ENCODE data around the gene TRAF3IP1.
"Not testable (repeated sequence)": the region's sequence is repeated elsewhere in the genome, so short reads cannot be mapped to it uniquely, and the experiment has no call there.

The TRAF3IP1 gene

DNA sequence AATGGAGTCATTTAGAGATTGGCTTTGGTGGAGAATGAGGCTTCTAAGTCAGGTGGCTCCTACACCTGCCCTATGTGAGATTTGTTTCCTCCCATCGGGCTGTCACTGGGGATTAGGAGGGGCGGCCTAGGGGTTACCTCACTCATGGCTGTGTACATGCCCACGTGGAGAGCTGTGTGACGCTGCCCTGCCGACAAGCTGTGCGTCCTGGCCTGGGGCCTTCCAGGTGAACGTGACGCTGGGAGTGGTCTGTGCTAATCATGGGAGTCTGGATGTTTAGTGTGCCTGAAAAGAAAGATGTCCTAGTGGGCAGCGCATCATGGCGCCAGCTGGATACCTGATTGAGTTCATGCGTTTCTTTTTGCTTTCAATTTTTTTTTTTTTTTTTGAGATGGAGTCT, 120.4 kb downstream of the TRAF3IP1 start:
- Histone ChIP-seq H3K4me1 (ENCODE audit: insufficient read depth, low read length) (no peaks in the 10 kb centered on the region; the same call in 1 of the 2 replicates), H3K4me3 (ENCODE audit: low read length) (no peak overlapping the region), H3K36me3 (ENCODE audit: insufficient read depth, low read depth, low read length) (peaks cover 65% of the 10 kb centered on the region), H3K9ac (ENCODE audit: low read depth, low read length) (no peak overlapping the region), H3K9me3 (ENCODE audit: insufficient read depth, low read depth, low read length) (no peaks in the 10 kb centered on the region), H3K27me3 (ENCODE audit: insufficient read depth, low read length) (no peaks in the 10 kb centered on the region), H3K27ac (ENCODE audit: low read length) (no peak overlapping the region)

DNA sequence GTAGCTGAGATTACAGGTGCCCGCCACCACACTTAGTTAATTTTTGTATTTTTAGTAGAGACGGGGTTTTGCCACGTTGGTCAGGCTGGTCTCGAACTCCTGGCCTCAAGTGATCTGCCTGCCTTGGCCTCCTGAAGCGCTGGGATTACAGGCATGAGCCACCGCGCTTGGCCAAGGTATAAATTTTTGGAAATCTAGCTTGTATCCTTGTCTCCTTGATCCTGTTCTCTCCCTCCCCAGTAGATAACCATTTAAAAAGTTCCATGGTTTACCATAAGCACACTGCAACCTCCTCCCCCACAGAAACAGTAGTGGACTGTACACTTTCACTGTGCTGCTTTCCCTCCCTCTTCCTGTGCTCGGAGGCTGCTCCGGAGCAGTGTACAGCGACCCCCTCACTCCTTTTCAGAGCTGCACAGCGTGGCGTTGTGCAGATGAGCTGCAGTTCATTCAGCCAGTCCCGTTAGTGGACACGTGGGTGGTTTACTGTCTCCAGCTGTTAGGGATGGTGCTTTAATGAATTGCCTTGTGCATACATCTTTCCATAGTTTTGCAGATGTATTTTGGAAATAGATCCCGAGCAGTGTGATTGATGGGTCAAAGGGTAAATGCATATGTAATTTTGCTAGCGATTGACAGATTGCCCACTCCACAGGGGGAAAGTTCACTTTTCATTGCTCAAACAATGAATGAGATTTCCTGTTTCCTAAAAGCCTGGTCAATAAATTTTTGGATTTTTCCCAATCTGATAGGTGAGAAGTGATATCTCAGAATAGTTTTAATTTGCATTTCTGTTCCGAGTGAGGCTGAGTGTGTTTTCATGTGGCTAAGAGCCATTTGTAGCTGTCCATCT, 121.2 kb downstream of the TRAF3IP1 start:
- Histone ChIP-seq H3K27me3 (ENCODE audit: insufficient read depth, low read length) (no peaks in the 10 kb centered on the region), H3K9ac (ENCODE audit: low read depth, low read length) (no peak overlapping the region), H3K36me3 (ENCODE audit: insufficient read depth, low read depth, low read length) (peaks cover 65% of the 10 kb centered on the region), H3K27ac (ENCODE audit: low read length) (no peak overlapping the region), H3K4me3 (ENCODE audit: low read length) (no peak overlapping the region), H3K4me1 (ENCODE audit: insufficient read depth, low read length) (no peaks in the 10 kb centered on the region; the same call in 1 of the 2 replicates), H3K9me3 (ENCODE audit: insufficient read depth, low read depth, low read length) (no peaks in the 10 kb centered on the region)

DNA sequence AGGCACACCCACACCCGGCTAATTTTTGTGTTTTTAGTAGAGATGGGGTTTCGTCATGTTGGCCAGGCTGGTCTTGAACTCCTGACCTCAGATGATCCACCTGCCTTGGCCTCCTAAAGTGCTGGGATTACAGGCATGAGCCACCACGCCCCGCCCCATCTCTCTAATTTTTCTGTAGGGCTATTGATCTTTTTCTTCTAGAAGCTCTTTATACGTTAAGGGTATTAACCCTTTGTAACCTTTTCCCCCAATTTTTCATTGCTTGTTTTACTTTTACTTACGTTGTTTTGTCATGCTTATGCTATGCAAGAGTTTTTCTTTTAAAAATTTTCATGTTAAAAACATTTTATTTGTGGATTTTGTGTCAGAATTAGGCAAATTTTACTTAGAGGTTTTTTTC, 121.9 kb downstream of the TRAF3IP1 start:
- H3K36me3 ChIP-seq (ENCODE audit: insufficient read depth, low read depth, low read length): peaks cover 66% of the 10 kb centered on the region
- H3K9ac ChIP-seq (ENCODE audit: low read depth, low read length); H3K4me1 ChIP-seq (ENCODE audit: insufficient read depth, low read length); H3K4me3 ChIP-seq (ENCODE audit: low read length); H3K27ac ChIP-seq (ENCODE audit: low read length); H3K9me3 ChIP-seq (ENCODE audit: insufficient read depth, low read depth, low read length); H3K27me3 ChIP-seq (ENCODE audit: insufficient read depth, low read length): not testable (repeated sequence)

DNA sequence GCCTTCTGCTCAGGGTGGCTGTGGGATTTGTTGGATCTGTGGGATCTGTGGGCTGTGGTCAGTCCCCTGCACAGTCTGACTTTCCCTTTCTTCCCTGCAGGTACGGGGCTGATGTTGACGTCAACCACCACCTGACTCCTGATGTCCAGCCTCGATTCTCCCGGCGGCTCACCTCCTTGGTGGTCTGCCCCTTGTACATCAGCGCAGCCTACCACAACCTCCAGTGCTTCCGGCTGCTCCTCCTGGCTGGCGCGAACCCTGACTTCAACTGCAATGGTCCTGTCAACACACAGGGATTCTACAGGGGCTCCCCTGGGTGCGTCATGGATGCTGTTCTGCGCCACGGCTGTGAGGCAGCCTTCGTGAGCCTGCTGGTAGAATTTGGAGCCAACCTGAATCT, 123.9 kb downstream of the TRAF3IP1 start:
- Histone ChIP-seq H3K27ac (ENCODE audit: low read length) (no peak overlapping the region), H3K27me3 (ENCODE audit: insufficient read depth, low read length) (no peaks in the 10 kb centered on the region), H3K9me3 (ENCODE audit: insufficient read depth, low read depth, low read length) (no peaks in the 10 kb centered on the region), H3K36me3 (ENCODE audit: insufficient read depth, low read depth, low read length) (peaks cover 68% of the 10 kb centered on the region), H3K9ac (ENCODE audit: low read depth, low read length) (no peak overlapping the region), H3K4me3 (ENCODE audit: low read length) (no peak overlapping the region), H3K4me1 (ENCODE audit: insufficient read depth, low read length) (no peaks in the 10 kb centered on the region; the same call in 1 of the 2 replicates)

DNA sequence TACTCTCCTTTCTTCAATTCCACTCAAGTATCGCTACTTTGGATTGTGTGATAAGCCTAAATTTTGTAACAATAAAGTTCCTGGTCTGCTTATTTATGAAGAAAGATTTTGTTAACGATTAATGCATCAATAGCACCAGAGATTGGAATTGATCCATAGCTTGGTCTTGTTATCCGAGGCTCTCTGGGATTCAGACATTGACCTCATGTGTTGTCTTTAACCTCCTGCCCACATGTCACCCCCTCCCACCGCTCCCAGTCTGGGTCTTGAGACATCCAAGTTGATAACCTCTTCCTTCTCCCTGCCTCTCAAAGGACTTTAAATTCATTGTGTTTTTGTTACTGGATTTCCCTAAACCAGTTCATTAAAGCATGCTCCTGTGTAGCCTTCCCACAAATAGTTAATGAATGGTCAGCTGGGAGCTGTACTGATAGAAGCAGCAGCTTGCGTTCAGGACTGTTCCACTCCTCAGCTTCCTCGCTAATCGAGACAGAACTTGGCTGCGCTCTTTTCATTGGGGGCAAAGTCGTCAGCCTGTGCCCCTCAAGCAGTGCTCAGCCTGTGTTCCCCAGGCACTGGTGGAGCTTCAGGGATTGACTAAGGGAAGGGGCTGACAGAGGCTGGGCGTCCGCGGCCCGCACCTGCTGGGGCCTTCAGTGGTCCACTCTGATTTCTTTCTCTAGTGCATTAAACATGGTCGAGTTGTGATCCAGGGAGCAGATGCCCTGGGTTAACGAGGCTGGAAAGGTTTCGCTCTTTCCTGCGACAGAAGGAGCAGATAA, 125.3 kb downstream of the TRAF3IP1 start:
- Histone ChIP-seq H3K4me1 (ENCODE audit: insufficient read depth, low read length) (no peaks in the 10 kb centered on the region; the same call in 1 of the 2 replicates), H3K4me3 (ENCODE audit: low read length) (no peak overlapping the region), H3K27me3 (ENCODE audit: insufficient read depth, low read length) (no peaks in the 10 kb centered on the region), H3K9ac (ENCODE audit: low read depth, low read length) (no peak overlapping the region), H3K27ac (ENCODE audit: low read length) (no peak overlapping the region), H3K9me3 (ENCODE audit: insufficient read depth, low read depth, low read length) (no peaks in the 10 kb centered on the region), H3K36me3 (ENCODE audit: insufficient read depth, low read depth, low read length) (peaks cover 68% of the 10 kb centered on the region)

DNA sequence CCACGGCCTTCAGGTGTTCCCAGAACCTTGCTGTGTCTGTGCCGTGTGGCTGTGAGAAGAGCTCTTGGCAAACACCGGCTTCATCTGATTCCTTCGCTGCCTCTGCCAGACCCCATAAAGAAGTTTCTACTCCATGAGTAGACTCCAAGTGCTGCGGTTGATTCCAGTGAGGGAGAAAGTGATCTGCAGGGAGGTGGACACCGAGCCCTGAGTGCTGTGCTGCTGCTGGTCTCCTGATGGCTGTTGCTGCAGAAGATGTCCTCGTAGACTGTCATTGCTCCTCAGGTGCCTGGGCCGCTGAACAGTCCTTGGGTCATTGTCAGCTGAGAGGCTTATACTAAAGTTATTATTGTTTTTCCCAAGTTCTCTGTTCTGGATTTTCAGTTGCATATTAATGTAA, 126.1 kb downstream of the TRAF3IP1 start:
- no peaks in the 10 kb centered on the region for H3K27me3 ChIP-seq (ENCODE audit: insufficient read depth, low read length)
- peaks cover 75% of the 10 kb centered on the region for H3K36me3 ChIP-seq (ENCODE audit: insufficient read depth, low read depth, low read length)
- H3K27ac ChIP-seq (ENCODE audit: low read length): no peak overlapping the region

DNA sequence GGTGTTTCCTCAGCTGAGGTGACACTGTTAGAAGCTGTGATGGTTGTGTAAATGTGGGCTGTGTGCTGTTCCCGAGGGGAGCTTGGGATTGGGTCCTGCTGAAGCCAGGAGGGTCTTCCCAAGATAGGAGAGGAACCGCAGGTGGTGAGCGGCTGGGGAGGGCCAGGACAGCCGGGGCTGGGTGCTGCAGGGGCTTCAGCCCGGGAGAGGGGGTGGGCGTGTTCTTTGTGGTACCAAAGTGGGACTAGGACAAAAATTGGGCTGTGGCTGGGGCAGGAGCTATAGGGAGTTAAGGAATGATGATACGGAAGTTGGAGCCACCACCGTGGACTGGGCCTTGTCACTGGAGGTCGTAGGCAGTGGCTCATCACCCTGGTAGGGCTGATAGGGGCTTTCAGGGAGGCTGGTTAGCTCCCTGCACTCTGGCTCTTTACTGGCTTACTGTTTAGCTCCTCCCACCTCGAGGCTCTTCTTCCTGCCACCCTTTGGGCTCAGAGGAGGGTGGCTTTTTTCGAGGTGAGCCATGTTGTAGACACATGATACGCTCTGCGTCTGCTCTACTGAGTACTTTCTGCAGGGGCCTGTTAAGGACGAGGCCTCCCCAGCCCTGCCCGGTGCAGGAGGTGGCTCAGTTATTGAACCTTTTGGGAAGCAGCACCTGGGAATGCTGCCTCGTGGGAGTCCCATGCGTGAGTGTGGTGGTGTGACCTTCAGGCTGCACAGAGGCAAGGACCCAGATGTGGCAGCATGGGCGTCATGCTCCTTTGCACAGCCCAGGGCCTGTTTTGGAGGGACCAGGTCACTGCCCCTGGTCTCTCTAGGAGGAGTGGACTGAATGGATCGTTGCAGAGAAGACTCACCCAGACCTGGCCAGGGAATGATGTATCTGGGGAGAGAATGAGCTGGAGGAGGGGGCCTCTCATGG, 128.0 kb downstream of the TRAF3IP1 start:
- H3K36me3 ChIP-seq (ENCODE audit: insufficient read depth, low read depth, low read length): peaks cover 90% of the 10 kb centered on the region
- H3K27me3 ChIP-seq (ENCODE audit: insufficient read depth, low read length): no peaks in the 10 kb centered on the region
- no peaks in the 10 kb centered on the region for H3K9me3 ChIP-seq (ENCODE audit: insufficient read depth, low read depth, low read length)
- no peak overlapping the region for H3K9ac ChIP-seq (ENCODE audit: low read depth, low read length)
- no peak overlapping the region for H3K4me3 ChIP-seq (ENCODE audit: low read length)
- H3K4me1 ChIP-seq (ENCODE audit: insufficient read depth, low read length): no peaks in the 10 kb centered on the region
- no peak overlapping the region for H3K27ac ChIP-seq (ENCODE audit: low read length)

More for the DNA sequence above, 126.1 kb downstream of the TRAF3IP1 start:
- Histone ChIP-seq H3K4me1 (ENCODE audit: insufficient read depth, low read length) (no peaks in the 10 kb centered on the region; the same call in 1 of the 2 replicates), H3K4me3 (ENCODE audit: low read length) (no peak overlapping the region), H3K9me3 (ENCODE audit: insufficient read depth, low read depth, low read length) (no peaks in the 10 kb centered on the region), H3K9ac (ENCODE audit: low read depth, low read length) (no peak overlapping the region)

DNA sequence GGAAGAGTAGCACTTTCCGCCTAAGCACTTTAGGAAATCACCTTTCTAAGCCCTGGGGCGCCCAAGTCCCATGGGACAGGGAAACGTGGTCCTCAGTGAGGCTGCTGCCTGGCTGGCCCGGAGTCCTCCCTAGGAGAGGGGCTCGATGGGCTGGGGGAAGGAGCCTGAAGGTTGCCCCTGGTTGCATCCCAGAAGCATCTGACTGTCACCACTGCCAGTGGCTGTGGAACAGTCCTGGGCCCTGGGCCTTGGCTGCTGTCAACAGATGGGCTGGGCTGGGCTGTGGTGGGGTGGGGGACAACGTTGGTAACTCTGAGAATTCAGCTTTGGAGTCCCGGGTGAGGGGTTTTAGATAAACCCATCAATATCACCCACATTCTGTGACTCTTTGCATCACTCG, 128.9 kb downstream of the TRAF3IP1 start:
- Histone ChIP-seq H3K4me3 (ENCODE audit: low read length) (no peak overlapping the region), H3K9me3 (ENCODE audit: insufficient read depth, low read depth, low read length) (no peaks in the 10 kb centered on the region), H3K36me3 (ENCODE audit: insufficient read depth, low read depth, low read length) (peaks cover 85% of the 10 kb centered on the region), H3K27me3 (ENCODE audit: insufficient read depth, low read length) (no peaks in the 10 kb centered on the region), H3K27ac (ENCODE audit: low read length) (no peak overlapping the region), H3K4me1 (ENCODE audit: insufficient read depth, low read length) (no peaks in the 10 kb centered on the region), H3K9ac (ENCODE audit: low read depth, low read length) (no peak overlapping the region)

DNA sequence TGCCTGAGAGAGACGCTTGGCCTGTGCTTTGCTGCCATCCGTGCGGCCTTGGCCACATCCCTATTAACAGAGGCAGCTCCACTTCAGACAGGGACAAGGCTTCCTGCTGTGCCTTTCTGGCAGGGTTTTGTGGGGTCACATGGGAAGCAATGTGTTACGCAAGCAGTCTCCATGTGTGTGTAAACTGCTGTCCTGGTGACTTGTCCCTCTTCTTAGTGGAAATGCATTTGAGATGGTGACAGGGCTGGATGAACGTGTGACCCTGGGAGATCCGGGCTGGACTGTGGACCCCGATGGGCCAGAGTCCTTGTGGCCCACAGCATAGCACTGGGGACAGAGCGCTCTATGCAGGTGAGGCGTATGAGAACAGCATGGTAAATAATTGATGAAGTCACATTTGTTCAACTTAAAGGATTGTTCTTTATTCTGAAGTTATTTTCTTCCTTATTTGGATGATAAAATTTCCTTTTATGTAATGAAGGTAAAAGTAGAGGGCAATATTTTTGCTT, 129.6 kb downstream of the TRAF3IP1 start:
- peaks cover 78% of the 10 kb centered on the region for H3K36me3 ChIP-seq (ENCODE audit: insufficient read depth, low read depth, low read length)

DNA sequence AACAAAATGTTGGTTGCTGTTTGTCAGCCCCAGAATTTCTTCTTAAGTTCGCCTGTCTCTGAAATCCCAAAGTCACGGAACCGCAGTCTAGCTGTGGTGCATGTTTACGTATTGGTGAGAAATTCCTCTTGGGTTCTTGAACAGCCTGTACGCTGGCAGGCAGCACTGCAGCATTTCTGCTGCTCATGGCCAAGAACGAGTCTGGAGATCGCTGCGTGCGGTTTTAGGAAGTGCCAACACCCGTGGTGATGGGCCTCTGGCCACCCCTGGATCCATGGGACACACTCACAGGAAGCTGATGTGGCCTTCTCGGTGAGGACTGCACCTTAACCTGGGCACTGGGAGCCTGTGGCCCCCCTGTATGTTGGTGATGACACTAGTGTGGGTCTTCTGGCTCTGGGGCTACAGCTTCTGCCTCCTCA, 130.1 kb downstream of the TRAF3IP1 start:
- H3K4me1 ChIP-seq (ENCODE audit: insufficient read depth, low read length): no peaks in the 10 kb centered on the region
- H3K36me3 ChIP-seq (ENCODE audit: insufficient read depth, low read depth, low read length): peaks cover 73% of the 10 kb centered on the region
- no peaks in the 10 kb centered on the region for H3K9me3 ChIP-seq (ENCODE audit: insufficient read depth, low read depth, low read length)
- H3K27me3 ChIP-seq (ENCODE audit: insufficient read depth, low read length): no peaks in the 10 kb centered on the region
- no peak overlapping the region for H3K9ac ChIP-seq (ENCODE audit: low read depth, low read length)
- no peak overlapping the region for H3K4me3 ChIP-seq (ENCODE audit: low read length)
- H3K27ac ChIP-seq (ENCODE audit: low read length): no peak overlapping the region

More for the DNA sequence above, 129.6 kb downstream of the TRAF3IP1 start:
- Histone ChIP-seq H3K27me3 (ENCODE audit: insufficient read depth, low read length) (no peaks in the 10 kb centered on the region), H3K9me3 (ENCODE audit: insufficient read depth, low read depth, low read length) (no peaks in the 10 kb centered on the region), H3K27ac (ENCODE audit: low read length) (no peak overlapping the region), H3K9ac (ENCODE audit: low read depth, low read length) (no peak overlapping the region), H3K4me1 (ENCODE audit: insufficient read depth, low read length) (no peaks in the 10 kb centered on the region), H3K4me3 (ENCODE audit: low read length) (no peak overlapping the region)
